HepG2 (cell line): ENCODE data around the gene GLRB.

Experiments
- YY1 ChIP-seq: IDR thresholded peaks from 2 replicates; pipeline ENCODE4 v1.6.1; 2011; ENCODE audit warnings: low read length, low read depth, moderate library complexity, mild to moderate bottlenecking; ENCODE audit not compliant: insufficient read depth, insufficient replicate concordance
- ZNF3 ChIP-seq: IDR thresholded peaks from 2 replicates; pipeline ENCODE4 v1.7.0; 2017; ENCODE audit warnings: inconsistent platforms
- TF ChIP-seq, protein P1 (sequence below): sonication (generic); formaldehyde crosslinking; IDR thresholded peaks from 2 replicates; pipeline ENCODE4 v1.5.0; 2020; ENCODE audit warnings: mild to moderate bottlenecking, missing genetic modification reagents, moderate library complexity

DNA sequence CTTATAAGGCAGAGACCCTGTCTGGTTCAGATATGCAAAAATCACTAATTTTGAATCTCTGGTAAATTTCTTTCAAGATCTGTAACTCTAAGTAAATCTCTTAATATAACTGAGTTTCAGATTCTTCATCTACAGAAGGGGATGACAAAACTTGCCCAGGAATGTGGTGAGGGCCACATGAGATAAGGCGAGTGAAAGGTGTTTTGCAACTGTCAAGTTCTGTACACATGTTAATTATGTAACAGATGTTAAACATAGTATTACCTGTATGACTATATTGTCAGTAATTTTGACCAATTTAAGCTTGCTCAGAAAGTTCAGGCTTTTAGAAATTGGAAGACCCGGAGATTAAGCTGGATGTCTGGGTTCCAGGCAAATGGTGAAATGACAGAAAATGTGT lies 549 bp upstream of the GLRB start:
- no peak for TF ChIP-seq ZNF3 (CRISPR knock-in tag)
- no peak for TF ChIP-seq YY1
- TF ChIP-seq, protein P1, sequence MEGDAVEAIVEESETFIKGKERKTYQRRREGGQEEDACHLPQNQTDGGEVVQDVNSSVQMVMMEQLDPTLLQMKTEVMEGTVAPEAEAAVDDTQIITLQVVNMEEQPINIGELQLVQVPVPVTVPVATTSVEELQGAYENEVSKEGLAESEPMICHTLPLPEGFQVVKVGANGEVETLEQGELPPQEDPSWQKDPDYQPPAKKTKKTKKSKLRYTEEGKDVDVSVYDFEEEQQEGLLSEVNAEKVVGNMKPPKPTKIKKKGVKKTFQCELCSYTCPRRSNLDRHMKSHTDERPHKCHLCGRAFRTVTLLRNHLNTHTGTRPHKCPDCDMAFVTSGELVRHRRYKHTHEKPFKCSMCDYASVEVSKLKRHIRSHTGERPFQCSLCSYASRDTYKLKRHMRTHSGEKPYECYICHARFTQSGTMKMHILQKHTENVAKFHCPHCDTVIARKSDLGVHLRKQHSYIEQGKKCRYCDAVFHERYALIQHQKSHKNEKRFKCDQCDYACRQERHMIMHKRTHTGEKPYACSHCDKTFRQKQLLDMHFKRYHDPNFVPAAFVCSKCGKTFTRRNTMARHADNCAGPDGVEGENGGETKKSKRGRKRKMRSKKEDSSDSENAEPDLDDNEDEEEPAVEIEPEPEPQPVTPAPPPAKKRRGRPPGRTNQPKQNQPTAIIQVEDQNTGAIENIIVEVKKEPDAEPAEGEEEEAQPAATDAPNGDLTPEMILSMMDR (CRISPR knock-in tag): no peak
